HCT116 (cell line): Measurements from ENCODE around the gene NOP14.

ENCODE experiments used
- ATF3 ChIP-seq: IDR thresholded peaks from 2 replicates; pipeline ENCODE4 v1.6.1; 2012
- CEBPB ChIP-seq: IDR thresholded peaks from 2 replicates; pipeline ENCODE4 v1.6.1; 2012; ENCODE audit warnings: low read depth
- EZH2 ChIP-seq: fragments of 200-600 bp; sonication (generic); IDR thresholded peaks from 2 replicates; pipeline ENCODE4 v1.6.1; 2017; ENCODE audit warnings: antibody characterized with exemption, mixed run types
- EZH2phosphoT487 ChIP-seq: fragments of 200-600 bp; IDR thresholded peaks from 2 replicates; pipeline ENCODE4 v1.6.1; 2018; ENCODE audit warnings: antibody characterized with exemption, borderline replicate concordance
- FOSL1 ChIP-seq: IDR thresholded peaks from 2 replicates; pipeline ENCODE4 v1.6.1; 2012; ENCODE audit warnings: low read depth
- POLR2A ChIP-seq: IDR thresholded peaks from 2 replicates; pipeline ENCODE4 v1.7.0; 2011; ENCODE audit warnings: borderline replicate concordance; ENCODE audit not compliant: insufficient read depth, insufficient read length; ENCODE audit errors: extremely low read depth
- POLR2AphosphoS5 ChIP-seq: IDR thresholded peaks from 2 replicates; pipeline ENCODE4 v1.6.1; 2011; ENCODE audit warnings: mild to moderate bottlenecking, low read depth, low read length, moderate library complexity
- RAD21 ChIP-seq: IDR thresholded peaks from 2 replicates; pipeline ENCODE4 v1.6.1; 2012; ENCODE audit warnings: low read depth, mild to moderate bottlenecking
- REST ChIP-seq: IDR thresholded peaks from 2 replicates; pipeline ENCODE4 v1.6.1; 2012; ENCODE audit warnings: low read depth
- SP1 ChIP-seq: IDR thresholded peaks from 2 replicates; pipeline ENCODE4 v1.6.1; 2012; ENCODE audit warnings: low read depth
- YY1 ChIP-seq: IDR thresholded peaks from 2 replicates; pipeline ENCODE4 v1.6.1; 2011; ENCODE audit warnings: low read length, low read depth, moderate library complexity, mild to moderate bottlenecking; ENCODE audit not compliant: insufficient replicate concordance; ENCODE audit errors: extremely low read depth
- ZNF274 ChIP-seq: fragments of 200-500 bp; sonication (Bioruptor generic); IDR thresholded peaks from 2 replicates; pipeline ENCODE4 v1.6.1; 2014; ENCODE audit warnings: mild to moderate bottlenecking, low read depth, low read length, inconsistent platforms
- TF ChIP-seq, protein P1 (sequence below), 3 experiments: fragments of 200-600 bp in 1 of 3; sonication (generic) in 1 of 3; IDR thresholded peaks in 2 of 3; conservative IDR thresholded peaks in 1 of 3; 2 replicates each; pipeline ENCODE4 v1.5.1; 2012 to 2017; ENCODE audit warnings: low read depth in 2 of 3, low read length in 2 of 3, antibody characterized with exemption in 1 of 3, borderline replicate concordance in 1 of 3, control low read depth in 1 of 3, mild to moderate bottlenecking in 1 of 3, mixed read lengths in 1 of 3, mixed run types in 1 of 3, moderate library complexity in 1 of 3; ENCODE audit not compliant: insufficient read depth in 1 of 3
- TF ChIP-seq, protein P2 (sequence below): IDR thresholded peaks from 2 replicates; pipeline ENCODE4 v1.6.1; 2012

- no peak for TF ChIP-seq EZH2
- TF ChIP-seq FOSL1, result no peak
- TF ChIP-seq CEBPB, result no peak
- TF ChIP-seq POLR2AphosphoS5, result no peak
- TF ChIP-seq, protein P1, sequence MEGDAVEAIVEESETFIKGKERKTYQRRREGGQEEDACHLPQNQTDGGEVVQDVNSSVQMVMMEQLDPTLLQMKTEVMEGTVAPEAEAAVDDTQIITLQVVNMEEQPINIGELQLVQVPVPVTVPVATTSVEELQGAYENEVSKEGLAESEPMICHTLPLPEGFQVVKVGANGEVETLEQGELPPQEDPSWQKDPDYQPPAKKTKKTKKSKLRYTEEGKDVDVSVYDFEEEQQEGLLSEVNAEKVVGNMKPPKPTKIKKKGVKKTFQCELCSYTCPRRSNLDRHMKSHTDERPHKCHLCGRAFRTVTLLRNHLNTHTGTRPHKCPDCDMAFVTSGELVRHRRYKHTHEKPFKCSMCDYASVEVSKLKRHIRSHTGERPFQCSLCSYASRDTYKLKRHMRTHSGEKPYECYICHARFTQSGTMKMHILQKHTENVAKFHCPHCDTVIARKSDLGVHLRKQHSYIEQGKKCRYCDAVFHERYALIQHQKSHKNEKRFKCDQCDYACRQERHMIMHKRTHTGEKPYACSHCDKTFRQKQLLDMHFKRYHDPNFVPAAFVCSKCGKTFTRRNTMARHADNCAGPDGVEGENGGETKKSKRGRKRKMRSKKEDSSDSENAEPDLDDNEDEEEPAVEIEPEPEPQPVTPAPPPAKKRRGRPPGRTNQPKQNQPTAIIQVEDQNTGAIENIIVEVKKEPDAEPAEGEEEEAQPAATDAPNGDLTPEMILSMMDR (IDR thresholded peaks at IDR 0.05 in 2 of 3, conservative IDR thresholded peaks at IDR 0.05 in 1 of 3; ENCODE audit: borderline replicate concordance in 1 of 3, insufficient read depth in 1 of 3, low read depth in 2 of 3, low read length in 2 of 3), result no peak
- no peak for TF ChIP-seq POLR2A
- no peak for TF ChIP-seq REST
- TF ChIP-seq SP1, result no peak
- no peak for TF ChIP-seq ZNF274
- TF ChIP-seq, protein P2, sequence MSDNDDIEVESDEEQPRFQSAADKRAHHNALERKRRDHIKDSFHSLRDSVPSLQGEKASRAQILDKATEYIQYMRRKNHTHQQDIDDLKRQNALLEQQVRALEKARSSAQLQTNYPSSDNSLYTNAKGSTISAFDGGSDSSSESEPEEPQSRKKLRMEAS, result no peak
- TF ChIP-seq EZH2phosphoT487, result no peak
- TF ChIP-seq YY1, result no peak
- no peak for TF ChIP-seq ATF3
- no peak for TF ChIP-seq RAD21
These were observed 1.6 kb upstream of the NOP14 start for GRCh38 chr4:2964706-2965258.
